Fibroblast of lung (primary cell): ENCODE data around the gene PAFAH1B1. TPM values are rescaled to one million over a fixed set of nuclear protein-coding genes. Genes with fewer than 3 reads are reported as not detected.

Experiments used
- DNase-seq, 2 donors: peaks; one replicate each; pipeline versions ENCODE4 v3.0.0 to v3.0.0-alpha.2; 2010; ENCODE audit warnings: low read depth in 2 of 2
- H2AFZ ChIP-seq: 2 replicates; pipeline ENCODE4 v1.5.1; 2012; ENCODE audit warnings: low read length, control low read depth, inconsistent platforms
- H3K27ac ChIP-seq: 2 replicates; pipeline ENCODE4 v1.5.1; 2011; ENCODE audit warnings: low read length, control low read depth; ENCODE audit not compliant: insufficient read depth
- H3K27me3 ChIP-seq: 2 replicates; pipeline ENCODE4 v1.5.1; 2011; ENCODE audit warnings: mild to moderate bottlenecking, low read length; ENCODE audit not compliant: control insufficient read depth, insufficient read depth
- H3K36me3 ChIP-seq: 2 replicates; pipeline ENCODE4 v1.5.1; 2011; ENCODE audit warnings: low read length; ENCODE audit not compliant: control insufficient read depth, insufficient read depth
- H3K4me1 ChIP-seq: 2 replicates; pipeline ENCODE4 v1.5.1; 2011; ENCODE audit warnings: low read length; ENCODE audit not compliant: control insufficient read depth, insufficient read depth; ENCODE audit errors: extremely low read depth
- H3K4me2 ChIP-seq: 2 replicates; pipeline ENCODE4 v1.5.1; 2011; ENCODE audit warnings: low read length, control low read depth; ENCODE audit not compliant: insufficient read depth; ENCODE audit errors: extremely low read depth
- H3K4me3 ChIP-seq, 4 experiments: fragments of 200-600 bp in 1 of 4; sonication (generic) in 1 of 4; replicated peaks in 1 of 4; 2 replicates each; pipeline ENCODE4 v1.5.1; 2011 to 2016; ENCODE audit warnings: low read length in 4 of 4, low read depth in 3 of 4, mild to moderate bottlenecking in 3 of 4, control low read depth in 2 of 4, inconsistent platforms in 1 of 4, mixed read lengths in 1 of 4; ENCODE audit not compliant: insufficient read depth in 1 of 4; ENCODE audit errors: control extremely low read depth in 1 of 4
- H3K79me2 ChIP-seq: 2 replicates; pipeline ENCODE4 v1.5.1; 2012; ENCODE audit warnings: mild to moderate bottlenecking, low read length, inconsistent platforms; ENCODE audit not compliant: control insufficient read depth, insufficient read depth
- H3K9ac ChIP-seq: 2 replicates; pipeline ENCODE4 v1.5.1; 2011; ENCODE audit warnings: mild to moderate bottlenecking, low read length, control low read depth; ENCODE audit not compliant: insufficient read depth
- H3K9me3 ChIP-seq: 2 replicates; pipeline ENCODE4 v1.5.1; 2012; ENCODE audit warnings: low read depth, low read length; ENCODE audit not compliant: control insufficient read depth, insufficient read depth
- H4K20me1 ChIP-seq: 2 replicates; pipeline ENCODE4 v1.5.1; 2011; ENCODE audit warnings: low read length; ENCODE audit not compliant: control insufficient read depth, insufficient read depth; ENCODE audit errors: extremely low read depth
- CTCF ChIP-seq, 2 donors: IDR thresholded peaks in 1 of 2; conservative IDR thresholded peaks in 1 of 2; 1 replicate in 1 of 2; 2 replicates in 1 of 2; pipeline ENCODE4 v1.5.1; 2011 to 2012; ENCODE audit warnings: low read length in 2 of 2, control low read depth in 1 of 2, inconsistent platforms in 1 of 2, low read depth in 1 of 2, mild to moderate bottlenecking in 1 of 2
- EZH2 ChIP-seq: IDR thresholded peaks from 2 replicates; pipeline ENCODE4 v1.5.1; 2012; ENCODE audit warnings: low read length, control low read depth, mild to moderate bottlenecking; ENCODE audit errors: missing control alignments
- polyA plus RNA-seq, 2 donors: library from polyadenylated mRNA; depleted of rRNA in 1 of 2; stranded (reverse) in 1 of 2; unstranded in 1 of 2; fragments of >200 nt; gene quantifications; 2 replicates each; pipeline ENCODE4 v1.2.1, GENCODE V29; 2011 to 2012; ENCODE audit warnings: missing spikeins in 1 of 2
- total RNA-seq: library from RNA; depleted of rRNA; stranded (reverse); fragments of >200 nt; gene quantifications from 2 replicates; pipeline ENCODE4 v1.2.1, GENCODE V29; 2014

Gene PAFAH1B1
- total and polyA plus RNA-seq, 2 donors (not counting 1 experiment from before 2014, with no cell fraction given): 107 to 108 TPM

GRCh38 chr17:2716649-2717048 lies 123.2 kb downstream of the PAFAH1B1 start:
- Histone ChIP-seq H3K9me3 (no peaks in the 10 kb centered on the region), H3K79me2 (no peaks in the 10 kb centered on the region), H3K4me2 (no peak overlapping the region), H3K9ac (no peak overlapping the region), H3K27me3 (no peaks in the 10 kb centered on the region), H4K20me1 (no peaks in the 10 kb centered on the region), H3K4me3 (no peak overlapping the region), H3K4me1 (no peaks in the 10 kb centered on the region), H3K36me3 (no peaks in the 10 kb centered on the region), H3K27ac (no peak overlapping the region), H2AFZ (no peak overlapping the region)
- TF ChIP-seq EZH2 (no peak), CTCF (conservative IDR thresholded peaks at IDR 0.05 in 1 of 2, IDR thresholded peaks at IDR 0.05 in 1 of 2; ENCODE audit: low read depth in 1 of 2, low read length in 2 of 2) (no peak)
- no peak for DNase-seq

GRCh38 chr17:2718150-2718938 lies 124.9 kb downstream of the PAFAH1B1 start:
- Histone ChIP-seq H3K27me3 (peaks cover 11% of the 10 kb centered on the region), H3K27ac (no peak overlapping the region)
- peak in 1 of 2 donors; percentile 14 for DNase-seq

GRCh38 chr17:2719861-2720260 lies 126.4 kb downstream of the PAFAH1B1 start:
- no peaks in the 10 kb centered on the region for H3K79me2 ChIP-seq
- H3K27ac ChIP-seq: no peak overlapping the region
- no peak overlapping the region for H3K4me3 ChIP-seq
- TF ChIP-seq CTCF (conservative IDR thresholded peaks at IDR 0.05 in 1 of 2, IDR thresholded peaks at IDR 0.05 in 1 of 2; ENCODE audit: low read depth in 1 of 2, low read length in 2 of 2) (no peak), EZH2 (no peak)
- H2AFZ ChIP-seq: no peak overlapping the region
- no peak overlapping the region for H3K4me2 ChIP-seq
- H3K27me3 ChIP-seq: peaks cover 21% of the 10 kb centered on the region
- no peaks in the 10 kb centered on the region for H3K9me3 ChIP-seq
- no peaks in the 10 kb centered on the region for H3K4me1 ChIP-seq
- no peak for DNase-seq
- H4K20me1 ChIP-seq: no peaks in the 10 kb centered on the region
- H3K36me3 ChIP-seq: no peaks in the 10 kb centered on the region
- no peak overlapping the region for H3K9ac ChIP-seq

More at GRCh38 chr17:2718150-2718938, 124.9 kb downstream of the PAFAH1B1 start:
- no peak overlapping the region for H3K9ac ChIP-seq
- no peak overlapping the region for H3K4me2 ChIP-seq
- H3K79me2 ChIP-seq: no peaks in the 10 kb centered on the region
- no peaks in the 10 kb centered on the region for H3K4me1 ChIP-seq
- TF ChIP-seq CTCF (conservative IDR thresholded peaks at IDR 0.05 in 1 of 2, IDR thresholded peaks at IDR 0.05 in 1 of 2; ENCODE audit: low read depth in 1 of 2, low read length in 2 of 2): no peak
- TF ChIP-seq EZH2: no peak
- H3K36me3 ChIP-seq: no peaks in the 10 kb centered on the region
- no peak overlapping the region for H2AFZ ChIP-seq
- no peaks in the 10 kb centered on the region for H3K9me3 ChIP-seq
- no peaks in the 10 kb centered on the region for H4K20me1 ChIP-seq
- H3K4me3 ChIP-seq: no peak overlapping the region
